HEK293T (cell line): ENCODE results near the gene GJA1.
"Not testable (repeated sequence)": the region's sequence is repeated elsewhere in the genome, so short reads cannot be mapped to it uniquely, and the experiment has no call there.

Source experiments
- CTCF ChIA-PET: fragments of 350-600 bp; formaldehyde crosslinking; extraction: SDS; loops from one replicate; lab custom pipeline; 2021; ENCODE audit warnings: antibody characterized with exemption, inconsistent platforms; lab: Yijun Ruan, JAX
- POLR2A ChIA-PET: fragments of 350-600 bp; formaldehyde crosslinking; extraction: SDS; loops from one replicate; lab custom pipeline; 2020; ENCODE audit warnings: antibody characterized with exemption, inconsistent platforms; lab: Yijun Ruan, JAX
- DNase-seq: peaks from one replicate; pipeline ENCODE4 v3.0.0; 2012; ENCODE audit warnings: mixed read lengths; ENCODE audit errors: extremely low spot score
- ARNT ChIP-seq: fragments of 450-650 bp; IDR thresholded peaks from 2 replicates; pipeline ENCODE4 v1.6.1; 2017; ENCODE audit warnings: mild to moderate bottlenecking
- BHLHE40 ChIP-seq: fragments of 450-650 bp; IDR thresholded peaks from 2 replicates; pipeline ENCODE4 v1.6.1; 2016; ENCODE audit warnings: mild to moderate bottlenecking, moderate library complexity, borderline replicate concordance
- CTBP1 ChIP-seq: fragments of 450-650 bp; IDR thresholded peaks from 2 replicates; pipeline ENCODE4 v1.6.1; 2016; ENCODE audit warnings: borderline replicate concordance
- ELF4 ChIP-seq: fragments of 450-650 bp; IDR thresholded peaks from 2 replicates; pipeline ENCODE4 v1.6.1; 2017; ENCODE audit warnings: antibody characterized with exemption
- FOXA1 ChIP-seq: fragments of 450-650 bp; IDR thresholded peaks from 2 replicates; pipeline ENCODE4 v1.6.1; 2016; ENCODE audit warnings: mild to moderate bottlenecking
- FOXK2 ChIP-seq: fragments of 450-650 bp; IDR thresholded peaks from 2 replicates; pipeline ENCODE4 v1.6.1; 2016; ENCODE audit warnings: mild to moderate bottlenecking
- FOXM1 ChIP-seq: fragments of 450-650 bp; IDR thresholded peaks from 2 replicates; pipeline ENCODE4 v1.6.1; 2017; ENCODE audit warnings: mild to moderate bottlenecking, borderline replicate concordance
- HDGF ChIP-seq: fragments of 450-650 bp; IDR thresholded peaks from 2 replicates; pipeline ENCODE4 v1.6.1; 2017; ENCODE audit warnings: antibody characterized with exemption, borderline replicate concordance
- L3MBTL2 ChIP-seq: fragments of 450-650 bp; conservative IDR thresholded peaks from 2 replicates; pipeline ENCODE4 v1.6.1; 2016; ENCODE audit warnings: mild to moderate bottlenecking
- LEF1 ChIP-seq: fragments of 450-650 bp; IDR thresholded peaks from 2 replicates; pipeline ENCODE4 v1.6.1; 2017; ENCODE audit warnings: mild to moderate bottlenecking, borderline replicate concordance
- NFRKB ChIP-seq: fragments of 450-650 bp; IDR thresholded peaks from 2 replicates; pipeline ENCODE4 v1.6.1; 2016; ENCODE audit warnings: mild to moderate bottlenecking, moderate library complexity
- SP1 ChIP-seq: fragments of 450-650 bp; IDR thresholded peaks from 2 replicates; pipeline ENCODE4 v1.6.1; 2017
- SUZ12 ChIP-seq: fragments of 450-650 bp; IDR thresholded peaks from 2 replicates; pipeline ENCODE4 v1.6.1; 2016; ENCODE audit warnings: mild to moderate bottlenecking
- TARDBP ChIP-seq: fragments of 450-650 bp; IDR thresholded peaks from 2 replicates; pipeline ENCODE4 v1.6.1; 2016
- ZNF384 ChIP-seq: fragments of 450-650 bp; IDR thresholded peaks from 2 replicates; pipeline ENCODE4 v1.6.1; 2016
- TF ChIP-seq, protein P1 (sequence below): fragments of 450-650 bp; IDR thresholded peaks from 2 replicates; pipeline ENCODE4 v1.6.1; 2016

Gene GJA1

DNA sequence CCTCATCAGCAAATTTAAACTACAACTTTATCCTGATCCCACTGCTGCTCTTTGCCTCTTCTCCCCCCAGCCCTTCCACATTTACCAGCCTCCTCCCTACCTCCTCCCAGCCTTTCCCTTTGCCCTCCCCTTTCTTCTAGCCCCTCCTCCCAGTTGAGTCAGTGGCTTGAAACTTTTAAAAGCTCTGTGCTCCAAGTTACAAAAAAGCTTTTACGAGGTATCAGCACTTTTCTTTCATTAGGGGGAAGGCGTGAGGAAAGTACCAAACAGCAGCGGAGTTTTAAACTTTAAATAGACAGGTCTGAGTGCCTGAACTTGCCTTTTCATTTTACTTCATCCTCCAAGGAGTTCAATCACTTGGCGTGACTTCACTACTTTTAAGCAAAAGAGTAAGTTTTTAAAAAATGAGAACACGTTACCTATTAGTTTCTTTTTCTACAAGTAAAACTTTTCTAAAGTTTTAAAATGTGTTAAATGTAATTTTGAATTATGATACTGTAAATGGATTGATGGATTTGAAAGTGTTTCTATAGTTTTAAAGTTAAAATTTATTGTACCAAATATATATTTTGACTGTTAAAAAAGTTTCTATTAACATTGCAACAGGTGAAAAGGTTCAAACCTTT, at the start of gene GJA1:
TSS of gene GJA1 (plus strand) at position 203 of the 626 bp plus-strand sequence. CDS start 11,202 bp downstream, outside the sequence.
- ChIA-PET POLR2A (interaction anchor here (0.9 to 2.8 kb wide), 3 partner anchors 101 to 414 kb away, joined by 3 to 14 read pairs (median 3); no protein-coding TSS in a partner anchor), CTCF (interaction anchor here (1.6 to 3.7 kb wide), 2 partner anchors 413 to 749 kb away, joined by 4 to 14 read pairs; no protein-coding TSS in a partner anchor)
- peak; percentile 66 for DNase-seq
- TF ChIP-seq ARNT, result no peak
- TF ChIP-seq, protein P1, sequence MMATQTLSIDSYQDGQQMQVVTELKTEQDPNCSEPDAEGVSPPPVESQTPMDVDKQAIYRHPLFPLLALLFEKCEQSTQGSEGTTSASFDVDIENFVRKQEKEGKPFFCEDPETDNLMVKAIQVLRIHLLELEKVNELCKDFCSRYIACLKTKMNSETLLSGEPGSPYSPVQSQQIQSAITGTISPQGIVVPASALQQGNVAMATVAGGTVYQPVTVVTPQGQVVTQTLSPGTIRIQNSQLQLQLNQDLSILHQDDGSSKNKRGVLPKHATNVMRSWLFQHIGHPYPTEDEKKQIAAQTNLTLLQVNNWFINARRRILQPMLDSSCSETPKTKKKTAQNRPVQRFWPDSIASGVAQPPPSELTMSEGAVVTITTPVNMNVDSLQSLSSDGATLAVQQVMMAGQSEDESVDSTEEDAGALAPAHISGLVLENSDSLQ, result 0 out of 2 replicates have a peak, but pooled peaks have one; percentile 1

- DNase-seq, POLR2A ChIA-PET: not testable (repeated sequence)
- CTCF ChIA-PET, result interaction anchor here (0.7 kb wide), 1 partner anchor 14 kb away, joined by 3 read pairs; no protein-coding TSS in a partner anchor
These were observed 48.9 kb upstream of the GJA1 start for GRCh38 chr6:121386551-121386950.

DNA sequence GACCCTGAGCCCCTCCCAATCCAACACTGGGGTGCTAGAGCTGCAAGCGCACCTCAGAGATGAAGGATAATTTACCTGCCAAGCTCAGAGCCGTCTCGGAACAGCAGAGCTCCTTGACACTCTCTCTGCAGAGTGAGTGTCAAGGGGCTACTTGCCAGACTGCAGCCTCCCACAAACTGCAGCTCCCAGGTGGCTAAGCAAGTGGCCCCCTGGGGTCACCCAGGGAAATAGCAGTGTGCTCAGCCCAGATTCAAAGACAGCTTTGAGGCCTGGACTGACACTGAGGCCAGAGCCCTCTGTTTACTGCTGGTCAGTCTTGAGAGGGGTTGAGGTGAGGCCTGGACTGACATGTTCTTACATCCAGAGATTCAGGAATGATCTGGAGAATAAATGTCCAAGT, 46.0 kb upstream of the GJA1 start:
- DNase-seq, result no peak
- TF ChIP-seq, protein P1, result no peak
- TF ChIP-seq L3MBTL2 (no peak), SP1 (no peak), NFRKB (no peak)
- POLR2A ChIA-PET, result no interaction called here
- CTCF ChIA-PET, result no interaction called here

GRCh38 chr6:121393731-121394505, 41.5 kb upstream of the GJA1 start:
- TF ChIP-seq ELF4 (no peak), FOXM1 (no peak), LEF1 (no peak), ZNF384 (no peak), FOXK2 (no peak), HDGF (no peak), SP1 (no peak), SUZ12 (no peak), BHLHE40 (no peak), NFRKB (no peak), CTBP1 (no peak), TARDBP (no peak), L3MBTL2 (no peak), ARNT (no peak), FOXA1 (no peak)
- TF ChIP-seq, protein P1, result no peak
- no peak for DNase-seq
- CTCF ChIA-PET, result no interaction called here
- POLR2A ChIA-PET, result no interaction called here

GRCh38 chr6:121395736-121396135, 39.7 kb upstream of the GJA1 start:
- ChIA-PET CTCF (no interaction called here), POLR2A (no interaction called here)
- DNase-seq, result no peak
- TF ChIP-seq HDGF (no peak), ARNT (no peak), LEF1 (no peak), CTBP1 (no peak), TARDBP (no peak), FOXK2 (no peak), NFRKB (no peak), BHLHE40 (no peak), ZNF384 (no peak), L3MBTL2 (no peak), SUZ12 (no peak), SP1 (no peak), FOXM1 (no peak), FOXA1 (no peak), ELF4 (no peak)
- TF ChIP-seq, protein P1, result no peak

DNA sequence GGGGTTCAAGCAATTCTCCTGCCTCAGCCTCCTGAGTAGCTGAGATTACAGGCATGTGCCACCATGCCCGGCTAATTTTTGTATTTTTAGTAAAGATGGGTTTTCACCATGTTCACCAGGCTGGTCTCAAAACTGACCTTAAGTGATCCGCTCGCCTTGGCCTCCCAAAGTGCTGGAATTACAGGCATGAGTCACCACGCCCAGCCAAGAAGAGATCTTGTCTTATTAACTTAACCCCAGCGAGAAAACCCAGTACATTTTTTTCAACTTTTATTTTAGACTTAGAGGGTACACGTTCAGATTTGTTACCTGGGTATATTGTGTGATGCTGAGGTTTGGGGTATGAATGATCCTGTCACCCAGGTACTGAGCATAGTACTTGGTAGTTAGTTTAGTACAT, 38.3 kb upstream of the GJA1 start:
- POLR2A ChIA-PET, CTCF ChIA-PET, DNase-seq: not testable (repeated sequence)
